Measurements from ENCODE around the gene ZCCHC2. TPM values are rescaled to one million over a fixed set of nuclear protein-coding genes. Genes with fewer than 3 reads are reported as not detected.

The ZCCHC2 gene
- total and polyA plus RNA-seq, 2 of the 13 experiments (the other 11 are each of a cell fraction or from before 2014, with no cell fraction given): 62.5 to 76.1 TPM

DNA sequence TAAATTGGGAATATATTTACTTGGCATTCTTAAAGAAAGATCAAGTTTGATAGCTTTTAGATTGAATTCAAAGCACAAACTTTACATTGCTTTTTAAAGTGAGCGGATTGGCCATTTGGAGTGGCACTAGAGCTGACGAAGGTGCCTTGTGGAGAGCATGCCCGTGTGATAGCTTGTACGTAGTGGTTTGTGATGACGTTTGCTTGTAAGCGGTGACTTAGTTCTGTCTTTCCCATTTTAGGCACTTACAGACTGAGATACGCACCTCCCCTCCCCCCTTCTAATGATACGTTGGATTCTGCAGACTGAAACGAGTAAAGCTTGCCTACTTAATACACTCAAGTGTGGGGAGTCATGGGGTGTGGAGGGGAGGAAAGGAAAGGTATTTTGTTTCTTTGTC lies 53.4 kb downstream of the ZCCHC2 start:
- ChIA-PET CTCF (ENCODE audit: low intra/inter-chr PET ratio, low total read pairs) (no interaction called here), POLR2A (no interaction called here)
- Histone ChIP-seq H3K4me1 (ENCODE audit: insufficient read depth, low read length) (no peaks in the 10 kb centered on the region), H3K79me2 (ENCODE audit: insufficient read depth, low read length) (peaks cover 4% of the 10 kb centered on the region), H3K9ac (ENCODE audit: insufficient read depth, low read depth, low read length) (no peak overlapping the region), H3K9me3 (ENCODE audit: low read length) (no peaks in the 10 kb centered on the region), H3K4me2 (ENCODE audit: low read depth, low read length) (no peak overlapping the region), H3K27me3 (ENCODE audit: control insufficient read depth in 1 of 2, insufficient read depth in 2 of 2, low read length in 2 of 2) (no peaks in the 10 kb centered on the region), H3K27ac (ENCODE audit: extremely low read length, insufficient read depth, low read length) (no peak overlapping the region), H4K20me1 (ENCODE audit: insufficient read depth, low read length) (no peaks in the 10 kb centered on the region; the same call in 1 of the 2 replicates), H3K4me3 (replicated peaks in 1 of 3; ENCODE audit: insufficient read depth in 1 of 3, low read depth in 2 of 3, low read length in 3 of 3) (no peak overlapping the region), H2AFZ (ENCODE audit: low read length) (no peak overlapping the region), H3K36me3 (replicated peaks in 1 of 2; ENCODE audit: control insufficient read depth in 1 of 2, insufficient read depth in 2 of 2, low read length in 2 of 2) (peaks cover 29 to 82% of the 10 kb centered on the region in 2 experiments)
- WGBS (ENCODE audit: low lambda C conversion rate): over 99% methylated on average over 9 of the region's 9 CpGs
- ATAC-seq: no peak
- FAIRE-seq: no peak
- BruUV-seq (replicated peaks): no TSS peak
- in situ Hi-C loops (cut with HindIII; ENCODE audit: extremely low pct_ligation_motif_present, low pct_unique_long_range_greater_than_20kb) (no loop called here), intact Hi-C loops (cut with micrococcal nuclease; ENCODE audit: unreplicated experiment) (no loop called here)
- DNase-seq (ENCODE audit: low spot score): no peak
- TF ChIP-seq ELF3 (CRISPR knock-in tag; IDR thresholded peaks at IDR 0.05): no peak
- no peak for TF ChIP-seq EZH2 (conservative IDR thresholded peaks at IDR 0.05; ENCODE audit: low read depth, low read length)
- TF ChIP-seq, protein P1, sequence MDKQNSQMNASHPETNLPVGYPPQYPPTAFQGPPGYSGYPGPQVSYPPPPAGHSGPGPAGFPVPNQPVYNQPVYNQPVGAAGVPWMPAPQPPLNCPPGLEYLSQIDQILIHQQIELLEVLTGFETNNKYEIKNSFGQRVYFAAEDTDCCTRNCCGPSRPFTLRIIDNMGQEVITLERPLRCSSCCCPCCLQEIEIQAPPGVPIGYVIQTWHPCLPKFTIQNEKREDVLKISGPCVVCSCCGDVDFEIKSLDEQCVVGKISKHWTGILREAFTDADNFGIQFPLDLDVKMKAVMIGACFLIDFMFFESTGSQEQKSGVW (CRISPR knock-in tag; IDR thresholded peaks at IDR 0.05; ENCODE audit: borderline replicate concordance): no peak
- no peak for TF ChIP-seq TARDBP (CRISPR knock-in tag; IDR thresholded peaks at IDR 0.05)
- TF ChIP-seq HNF1A (IDR thresholded peaks at IDR 0.05; ENCODE audit: low read depth): no peak
- no peak for TF ChIP-seq HNF1A (CRISPR knock-in tag; IDR thresholded peaks at IDR 0.05; ENCODE audit: borderline replicate concordance)
- no peak for TF ChIP-seq HMGA1 (CRISPR knock-in tag; conservative IDR thresholded peaks at IDR 0.05)
- no peak for TF ChIP-seq ZNF512 (CRISPR knock-in tag; IDR thresholded peaks at IDR 0.05)
- no peak for TF ChIP-seq ZNF253 (CRISPR knock-in tag; IDR thresholded peaks at IDR 0.05; ENCODE audit: borderline replicate concordance)
- TF ChIP-seq ZNF720 (CRISPR knock-in tag; IDR thresholded peaks at IDR 0.05): no peak
- TF ChIP-seq, protein P2, sequence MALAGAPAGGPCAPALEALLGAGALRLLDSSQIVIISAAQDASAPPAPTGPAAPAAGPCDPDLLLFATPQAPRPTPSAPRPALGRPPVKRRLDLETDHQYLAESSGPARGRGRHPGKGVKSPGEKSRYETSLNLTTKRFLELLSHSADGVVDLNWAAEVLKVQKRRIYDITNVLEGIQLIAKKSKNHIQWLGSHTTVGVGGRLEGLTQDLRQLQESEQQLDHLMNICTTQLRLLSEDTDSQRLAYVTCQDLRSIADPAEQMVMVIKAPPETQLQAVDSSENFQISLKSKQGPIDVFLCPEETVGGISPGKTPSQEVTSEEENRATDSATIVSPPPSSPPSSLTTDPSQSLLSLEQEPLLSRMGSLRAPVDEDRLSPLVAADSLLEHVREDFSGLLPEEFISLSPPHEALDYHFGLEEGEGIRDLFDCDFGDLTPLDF (CRISPR knock-in tag; IDR thresholded peaks at IDR 0.05): no peak
- no peak for TF ChIP-seq FOXJ3 (CRISPR knock-in tag; IDR thresholded peaks at IDR 0.05; ENCODE audit: borderline replicate concordance)
- no peak for TF ChIP-seq JDP2 (CRISPR knock-in tag; IDR thresholded peaks at IDR 0.05; ENCODE audit: borderline replicate concordance)
- no peak for TF ChIP-seq ZSCAN31 (CRISPR knock-in tag; IDR thresholded peaks at IDR 0.05; ENCODE audit: low read depth)
